CD4-positive, alpha-beta T cell (primary cell): ENCODE measurements around the gene COL6A2. TPM values are rescaled to one million over a fixed set of nuclear protein-coding genes. Genes with fewer than 3 reads are reported as not detected.

ENCODE experiments used
- ATAC-seq: fragments of 200-7000 bp; cut with Tn5 transposase; one replicate; pipeline ENCODE4 v1.10.0; 2022; ENCODE audit warnings: mild to moderate bottlenecking; ENCODE audit not compliant: poor library complexity
- CTCF ChIA-PET: fragments of 350-600 bp; sonication (Branson Sonifier 250); formaldehyde crosslinking; loops from one replicate; lab custom pipeline; 2021; ENCODE audit warnings: antibody characterized with exemption, inconsistent platforms; lab: Charles Lee
- POLR2A ChIA-PET: fragments of 350-600 bp; sonication (Branson Sonifier 250); formaldehyde crosslinking; loops from one replicate; lab custom pipeline; 2021; ENCODE audit warnings: antibody characterized with exemption, inconsistent platforms; lab: Charles Lee
- DNase-seq, 14 experiments: peaks; one replicate each; pipeline ENCODE4 v3.0.0-alpha.2; 2013 to 2020; ENCODE audit warnings: mixed read lengths in 2 of 14
- H3K27ac ChIP-seq, 2 donors: one replicate each; pipeline versions ENCODE4 v1.5.1 to v1.7.0; 2013; ENCODE audit warnings: low read length in 2 of 2, low read depth in 1 of 2, mild to moderate bottlenecking in 1 of 2
- H3K27me3 ChIP-seq, 2 experiments: 1 replicate in 1 of 2; 2 replicates in 1 of 2; pipeline versions ENCODE4 v1.6.1 to v1.7.0; 2013; ENCODE audit warnings: low read length in 2 of 2, control low read depth in 1 of 2, mild to moderate bottlenecking in 1 of 2, moderate library complexity in 1 of 2; ENCODE audit not compliant: insufficient read depth in 2 of 2, control insufficient read depth in 1 of 2
- H3K36me3 ChIP-seq: one replicate; pipeline ENCODE4 v1.6.1; 2013; ENCODE audit warnings: low read length, control low read depth; ENCODE audit not compliant: insufficient read depth
- H3K4me1 ChIP-seq: one replicate; pipeline ENCODE4 v1.6.1; 2013; ENCODE audit warnings: low read length, control low read depth; ENCODE audit not compliant: insufficient read depth
- H3K4me3 ChIP-seq: one replicate; pipeline ENCODE4 v1.5.1; 2013; ENCODE audit warnings: mild to moderate bottlenecking, low read length, moderate library complexity
- H3K9me3 ChIP-seq, 2 experiments: 1 replicate in 1 of 2; 2 replicates in 1 of 2; pipeline versions ENCODE4 v1.6.1 to v1.7.0; 2013; ENCODE audit warnings: low read length in 2 of 2, mild to moderate bottlenecking in 2 of 2, control low read depth in 1 of 2, moderate library complexity in 1 of 2; ENCODE audit not compliant: control insufficient read depth in 1 of 2, insufficient read depth in 1 of 2
- H3K27ac Mint-ChIP-seq: one replicate; pipeline ENCODE4 v1.8.0; 2020; ENCODE audit warnings: mixed read lengths
- H3K27me3 Mint-ChIP-seq: one replicate; pipeline ENCODE4 v1.8.0; 2021; ENCODE audit warnings: mixed read lengths
- H3K36me3 Mint-ChIP-seq: one replicate; pipeline ENCODE4 v1.8.0; 2021; ENCODE audit warnings: low read depth, mixed read lengths
- H3K4me1 Mint-ChIP-seq: one replicate; pipeline ENCODE4 v1.8.0; 2021; ENCODE audit warnings: low read depth, mixed read lengths
- H3K4me3 Mint-ChIP-seq: one replicate; pipeline ENCODE4 v1.8.0; 2020; ENCODE audit warnings: mild to moderate bottlenecking, mixed read lengths
- H3K9me3 Mint-ChIP-seq: one replicate; pipeline ENCODE4 v1.8.0; 2020; ENCODE audit warnings: mixed read lengths
- intact Hi-C, 2 experiments: fragments of 100-400 bp; cut with DNase I in 1 of 2; cut with micrococcal nuclease in 1 of 2; formaldehyde crosslinking; loops; one replicate each; pipeline versions ENCODE4 v1.15.1 to v1.9.0; 2023 to 2025; cut with DNase I, micrococcal nuclease
- total RNA-seq, 174 experiments: library from RNA in 2 of 174; stranded (reverse) in 2 of 174; gene quantifications; one replicate each; pipeline ENCODE4 v1.2.3 and lab custom pipeline; 2021 to 2026
- TF ChIP-seq, protein P1 (sequence below): fragments of 200-600 bp; IDR thresholded peaks from one replicate; pipeline ENCODE4 v1.8.0; 2022; ENCODE audit warnings: antibody characterized with exemption, mild to moderate bottlenecking

The COL6A2 gene
- total RNA-seq, 2 experiments from 2014 or later: 24.1 to 26.4 TPM

GRCh38 chr21:46077674-46078101 lies 20.2 kb upstream of the COL6A2 start:
- no peak overlapping the region for H3K27ac ChIP-seq
- no peaks in the 10 kb centered on the region for H3K9me3 ChIP-seq
- Mint-ChIP-seq H3K4me3 (no peak overlapping the region), H3K9me3 (no peaks in the 10 kb centered on the region), H3K27me3 (peaks cover 13% of the 10 kb centered on the region), H3K36me3 (no peaks in the 10 kb centered on the region), H3K27ac (no peak overlapping the region), H3K4me1 (no peaks in the 10 kb centered on the region)
- no peaks in the 10 kb centered on the region for H3K36me3 ChIP-seq
- H3K27me3 ChIP-seq: no peaks in the 10 kb centered on the region
- ChIA-PET POLR2A (no interaction called here), CTCF (no interaction called here)
- ATAC-seq (no peak), DNase-seq (no peak)
- H3K4me3 ChIP-seq: no peak overlapping the region
- TF ChIP-seq, protein P1, sequence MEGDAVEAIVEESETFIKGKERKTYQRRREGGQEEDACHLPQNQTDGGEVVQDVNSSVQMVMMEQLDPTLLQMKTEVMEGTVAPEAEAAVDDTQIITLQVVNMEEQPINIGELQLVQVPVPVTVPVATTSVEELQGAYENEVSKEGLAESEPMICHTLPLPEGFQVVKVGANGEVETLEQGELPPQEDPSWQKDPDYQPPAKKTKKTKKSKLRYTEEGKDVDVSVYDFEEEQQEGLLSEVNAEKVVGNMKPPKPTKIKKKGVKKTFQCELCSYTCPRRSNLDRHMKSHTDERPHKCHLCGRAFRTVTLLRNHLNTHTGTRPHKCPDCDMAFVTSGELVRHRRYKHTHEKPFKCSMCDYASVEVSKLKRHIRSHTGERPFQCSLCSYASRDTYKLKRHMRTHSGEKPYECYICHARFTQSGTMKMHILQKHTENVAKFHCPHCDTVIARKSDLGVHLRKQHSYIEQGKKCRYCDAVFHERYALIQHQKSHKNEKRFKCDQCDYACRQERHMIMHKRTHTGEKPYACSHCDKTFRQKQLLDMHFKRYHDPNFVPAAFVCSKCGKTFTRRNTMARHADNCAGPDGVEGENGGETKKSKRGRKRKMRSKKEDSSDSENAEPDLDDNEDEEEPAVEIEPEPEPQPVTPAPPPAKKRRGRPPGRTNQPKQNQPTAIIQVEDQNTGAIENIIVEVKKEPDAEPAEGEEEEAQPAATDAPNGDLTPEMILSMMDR: no peak
- intact Hi-C loops: no loop called here
- no peaks in the 10 kb centered on the region for H3K4me1 ChIP-seq

DNA sequence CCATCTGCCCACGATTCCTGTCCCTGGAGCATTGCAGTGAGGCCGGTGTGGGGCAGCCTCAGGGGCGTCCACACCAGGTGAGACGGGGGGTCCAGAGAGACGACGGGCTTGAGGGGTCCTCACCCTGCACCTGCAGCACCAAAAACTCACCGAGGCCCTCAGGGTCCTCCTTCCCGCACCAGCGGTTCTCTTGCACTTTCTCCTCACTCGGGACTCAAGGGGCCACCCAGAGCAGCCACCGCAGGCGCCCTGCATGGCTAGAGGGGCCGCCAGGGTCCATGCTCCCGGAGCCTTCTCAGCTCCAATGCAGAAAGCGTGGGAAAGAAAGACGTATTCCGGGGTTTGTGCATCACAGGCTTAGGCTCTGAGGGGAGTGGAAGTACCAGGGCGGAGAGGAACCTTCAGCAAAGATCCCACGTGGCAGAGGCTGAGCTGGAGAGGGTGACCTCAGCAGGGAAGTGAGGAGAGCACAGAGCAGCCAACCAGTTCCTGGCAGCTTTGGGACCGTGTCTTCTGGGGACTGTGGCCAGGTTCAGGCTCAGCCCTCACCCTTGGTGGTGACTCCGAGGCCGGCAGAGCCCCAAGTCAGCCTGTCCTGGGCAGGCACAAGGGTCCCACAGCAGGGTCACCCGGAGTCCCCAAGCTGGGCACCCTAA lies 19.5 kb upstream of the COL6A2 start:
- Histone ChIP-seq H3K4me3 (no peak overlapping the region), H3K36me3 (no peaks in the 10 kb centered on the region), H3K27ac (no peak overlapping the region), H3K4me1 (no peaks in the 10 kb centered on the region), H3K9me3 (no peaks in the 10 kb centered on the region), H3K27me3 (no peaks in the 10 kb centered on the region)
- Mint-ChIP-seq H3K4me1 (no peaks in the 10 kb centered on the region), H3K9me3 (no peaks in the 10 kb centered on the region), H3K27ac (no peak overlapping the region), H3K27me3 (peaks cover 13% of the 10 kb centered on the region), H3K36me3 (no peaks in the 10 kb centered on the region), H3K4me3 (no peak overlapping the region)
- DNase-seq: no peak
- ATAC-seq: no peak
- TF ChIP-seq, protein P1: no peak
- CTCF ChIA-PET: no interaction called here
- intact Hi-C loops: no loop called here
- POLR2A ChIA-PET: no interaction called here

DNA sequence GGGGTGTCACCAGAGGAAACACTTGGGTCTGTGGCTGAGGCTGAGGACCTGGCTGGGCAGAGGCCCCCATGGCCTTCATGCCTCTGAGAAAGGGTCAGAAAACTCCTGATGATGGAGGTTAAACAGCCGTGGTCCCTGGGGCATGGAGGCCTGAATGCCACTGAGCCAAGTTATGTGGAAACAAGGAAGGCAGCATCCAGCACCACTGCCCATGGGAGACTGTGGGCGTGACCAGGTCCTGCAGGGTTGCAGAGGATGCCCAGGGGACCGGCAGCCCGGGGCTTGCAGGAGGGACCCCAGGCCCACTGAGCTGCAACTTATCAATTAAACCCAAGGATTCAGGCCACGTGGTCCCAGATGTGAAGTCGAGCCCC lies 18.9 kb upstream of the COL6A2 start:
- no peak overlapping the region for H3K4me3 ChIP-seq
- no peak overlapping the region for H3K27ac Mint-ChIP-seq
- POLR2A ChIA-PET: no interaction called here
- ATAC-seq (no peak), DNase-seq (no peak)
- no peaks in the 10 kb centered on the region for H3K9me3 Mint-ChIP-seq
- no peaks in the 10 kb centered on the region for H3K4me1 ChIP-seq
- no peak overlapping the region for H3K27ac ChIP-seq
- H3K36me3 Mint-ChIP-seq: no peaks in the 10 kb centered on the region
- H3K4me3 Mint-ChIP-seq: no peak overlapping the region
- intact Hi-C loops: no loop called here
- CTCF ChIA-PET: no interaction called here
- no peaks in the 10 kb centered on the region for H3K27me3 ChIP-seq
- peaks cover 0 to 3% of the 10 kb centered on the region in 2 experiments for H3K9me3 ChIP-seq
- H3K4me1 Mint-ChIP-seq: no peaks in the 10 kb centered on the region
- H3K27me3 Mint-ChIP-seq: peaks cover 13% of the 10 kb centered on the region
- TF ChIP-seq, protein P1: no peak
- no peaks in the 10 kb centered on the region for H3K36me3 ChIP-seq
